ENCODE results near the gene PMEPA1.

The PMEPA1 gene

DNA sequence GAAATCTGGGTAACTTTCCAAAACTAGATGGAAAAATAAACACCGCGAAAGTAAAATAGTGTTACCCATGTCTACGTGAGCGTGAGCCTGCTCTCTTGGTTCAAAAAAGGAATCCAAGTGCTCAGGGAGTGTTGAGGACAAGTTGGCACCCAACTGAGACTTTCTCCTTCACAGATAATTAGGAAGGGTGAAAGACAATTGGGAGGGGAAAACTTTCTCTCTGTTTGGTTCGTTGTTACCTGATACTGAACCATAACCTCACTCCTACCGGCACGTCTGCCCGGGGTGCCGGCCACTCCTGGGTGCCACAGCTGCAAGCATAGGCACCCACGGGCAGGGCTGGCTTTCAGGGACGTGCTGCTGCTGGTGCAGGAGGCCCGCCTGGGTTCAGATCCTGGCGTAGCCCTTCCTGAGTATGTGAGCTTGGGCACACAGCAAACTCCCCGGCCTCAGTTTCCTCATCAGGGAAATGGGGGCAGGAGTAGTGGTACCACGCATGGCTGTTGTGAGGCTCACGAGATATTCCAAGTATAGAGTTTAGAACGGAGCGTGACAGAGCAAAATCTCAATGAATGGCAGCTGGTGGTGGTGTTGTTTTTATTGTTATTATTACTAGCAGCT is 38.2 kb upstream of the PMEPA1 start:
- no peaks in the 10 kb centered on the region for H3K27me3 ChIP-seq (ENCODE audit: control insufficient read depth, insufficient read depth, low read length)
- peaks cover 5% of the 10 kb centered on the region for H3K4me1 ChIP-seq (ENCODE audit: control insufficient read depth, insufficient read depth, low read length)
- H3K27ac ChIP-seq (ENCODE audit: low read depth, low read length), result peak overlapping the region; percentile 56
- H3K4me3 ChIP-seq (ENCODE audit: low read length), result no peak overlapping the region
- H3K36me3 ChIP-seq (ENCODE audit: control insufficient read depth, insufficient read depth, low read length), result no peaks in the 10 kb centered on the region
- H3K9ac ChIP-seq (ENCODE audit: low read length), result no peak overlapping the region

DNA sequence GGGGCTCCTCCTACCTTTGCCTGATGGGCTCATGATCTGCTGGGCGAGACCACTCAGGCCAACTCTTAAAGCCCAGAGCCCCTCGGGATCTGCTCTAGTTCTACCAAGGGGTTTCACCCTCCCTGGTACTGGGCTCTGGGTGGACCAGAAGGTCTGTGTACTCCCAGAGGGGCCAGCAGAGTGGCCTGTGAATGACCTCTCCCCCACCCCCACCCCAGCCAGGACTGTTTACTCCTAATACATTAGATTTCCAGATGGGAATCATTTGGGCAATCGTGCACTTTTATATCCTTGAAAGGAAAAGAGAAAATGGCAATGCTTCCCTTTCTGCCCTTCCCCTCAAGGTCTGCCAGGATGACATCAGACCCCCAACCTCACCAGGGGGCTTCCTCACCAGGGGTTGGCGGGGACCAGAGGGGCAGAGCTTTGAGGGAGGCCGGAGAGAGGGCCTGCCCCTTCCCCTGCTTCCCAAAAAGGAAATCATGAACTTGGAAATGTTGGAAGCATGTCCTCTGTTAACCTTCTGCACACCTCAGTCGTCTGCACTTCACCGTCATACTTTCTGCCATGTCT is 37.1 kb upstream of the PMEPA1 start:
- Histone ChIP-seq H3K4me1 (ENCODE audit: control insufficient read depth, insufficient read depth, low read length) (peaks cover 5% of the 10 kb centered on the region), H3K27me3 (ENCODE audit: control insufficient read depth, insufficient read depth, low read length) (no peaks in the 10 kb centered on the region), H3K27ac (ENCODE audit: low read depth, low read length) (no peak overlapping the region), H3K9ac (ENCODE audit: low read length) (no peak overlapping the region), H3K36me3 (ENCODE audit: control insufficient read depth, insufficient read depth, low read length) (no peaks in the 10 kb centered on the region), H3K4me3 (ENCODE audit: low read length) (no peak overlapping the region)

DNA sequence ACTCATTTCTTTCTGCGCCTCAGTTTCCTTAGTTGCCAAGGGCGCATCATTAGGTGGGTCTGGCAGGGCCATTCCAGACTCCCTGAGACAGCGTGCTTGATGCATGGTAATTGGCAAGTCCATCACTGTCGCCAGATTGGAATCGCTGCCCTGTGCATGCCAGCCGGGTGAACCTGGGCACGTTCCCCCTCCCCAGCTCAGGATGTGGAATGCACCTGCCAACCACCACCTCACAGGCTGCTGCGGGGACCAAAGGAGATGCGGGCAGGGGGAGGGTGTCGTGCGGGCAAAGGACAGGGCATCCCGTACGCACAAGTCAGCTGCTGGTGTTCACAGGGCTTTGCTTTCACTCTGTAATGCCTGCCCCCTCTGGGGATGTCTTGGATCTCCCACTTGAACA is 36.4 kb upstream of the PMEPA1 start:
- Histone ChIP-seq H3K9ac (ENCODE audit: low read length) (no peak overlapping the region), H3K4me1 (ENCODE audit: control insufficient read depth, insufficient read depth, low read length) (peaks cover 5% of the 10 kb centered on the region), H3K4me3 (ENCODE audit: low read length) (no peak overlapping the region), H3K27ac (ENCODE audit: low read depth, low read length) (no peak overlapping the region), H3K36me3 (ENCODE audit: control insufficient read depth, insufficient read depth, low read length) (no peaks in the 10 kb centered on the region), H3K27me3 (ENCODE audit: control insufficient read depth, insufficient read depth, low read length) (no peaks in the 10 kb centered on the region)

DNA sequence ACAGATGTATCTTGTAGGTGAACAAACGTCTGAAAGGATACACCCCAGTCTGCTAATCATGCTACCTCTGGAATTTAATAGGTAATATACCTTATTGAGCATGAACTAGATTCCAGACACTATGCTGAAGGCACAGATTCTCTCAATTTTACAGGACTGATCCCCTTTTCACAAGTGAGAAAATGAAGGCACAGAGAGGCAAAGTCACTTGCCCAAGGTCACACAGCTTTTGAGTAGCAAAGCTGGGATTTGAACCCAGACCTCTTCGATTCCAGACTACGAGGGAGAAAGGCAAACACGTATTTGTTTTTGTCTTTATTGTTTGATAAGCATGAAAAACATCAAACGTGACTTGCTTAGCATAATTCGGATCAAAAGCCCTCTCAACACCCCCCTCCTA is 34.4 kb upstream of the PMEPA1 start:
- H3K4me3 ChIP-seq (ENCODE audit: low read length), result no peak overlapping the region
- no peak overlapping the region for H3K9ac ChIP-seq (ENCODE audit: low read length)
- H3K27ac ChIP-seq (ENCODE audit: low read depth, low read length), result no peak overlapping the region
- no peaks in the 10 kb centered on the region for H3K36me3 ChIP-seq (ENCODE audit: control insufficient read depth, insufficient read depth, low read length)
- no peaks in the 10 kb centered on the region for H3K27me3 ChIP-seq (ENCODE audit: control insufficient read depth, insufficient read depth, low read length)
- peaks cover 3% of the 10 kb centered on the region for H3K4me1 ChIP-seq (ENCODE audit: control insufficient read depth, insufficient read depth, low read length)

DNA sequence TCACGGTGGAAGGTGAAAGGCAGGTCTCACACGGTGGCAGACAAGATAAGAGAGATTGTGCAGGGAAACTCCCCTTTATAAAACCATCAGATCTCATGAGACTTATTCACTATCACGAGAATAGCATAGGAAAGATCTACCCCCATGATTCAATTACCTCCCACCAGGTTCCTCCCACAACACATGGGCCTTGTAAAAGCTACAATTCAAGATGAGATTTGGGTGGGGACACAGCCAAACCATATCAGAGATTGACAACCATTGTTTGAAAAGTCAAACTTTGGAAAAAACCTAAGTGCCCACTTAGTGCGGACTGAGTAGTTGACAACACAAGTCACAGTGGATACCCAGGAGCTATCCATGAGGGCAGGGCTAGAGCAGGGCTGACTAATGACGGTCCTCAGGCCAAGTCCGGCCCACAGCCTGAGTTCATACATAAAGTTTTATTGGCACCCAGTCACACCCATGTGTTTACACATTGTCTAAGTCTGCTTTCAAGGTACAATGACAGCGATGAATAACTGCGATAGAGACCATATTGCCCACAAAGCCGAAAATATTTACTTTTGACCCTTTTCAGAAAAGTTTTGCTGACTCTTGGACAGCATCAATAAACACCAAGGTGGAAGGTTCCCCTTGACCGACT is 33.8 kb upstream of the PMEPA1 start:
- Histone ChIP-seq H3K4me1 (ENCODE audit: control insufficient read depth, insufficient read depth, low read length) (no peaks in the 10 kb centered on the region), H3K27ac (ENCODE audit: low read depth, low read length) (no peak overlapping the region), H3K36me3 (ENCODE audit: control insufficient read depth, insufficient read depth, low read length) (no peaks in the 10 kb centered on the region), H3K9ac (ENCODE audit: low read length) (no peak overlapping the region), H3K4me3 (ENCODE audit: low read length) (no peak overlapping the region), H3K27me3 (ENCODE audit: control insufficient read depth, insufficient read depth, low read length) (no peaks in the 10 kb centered on the region)

DNA sequence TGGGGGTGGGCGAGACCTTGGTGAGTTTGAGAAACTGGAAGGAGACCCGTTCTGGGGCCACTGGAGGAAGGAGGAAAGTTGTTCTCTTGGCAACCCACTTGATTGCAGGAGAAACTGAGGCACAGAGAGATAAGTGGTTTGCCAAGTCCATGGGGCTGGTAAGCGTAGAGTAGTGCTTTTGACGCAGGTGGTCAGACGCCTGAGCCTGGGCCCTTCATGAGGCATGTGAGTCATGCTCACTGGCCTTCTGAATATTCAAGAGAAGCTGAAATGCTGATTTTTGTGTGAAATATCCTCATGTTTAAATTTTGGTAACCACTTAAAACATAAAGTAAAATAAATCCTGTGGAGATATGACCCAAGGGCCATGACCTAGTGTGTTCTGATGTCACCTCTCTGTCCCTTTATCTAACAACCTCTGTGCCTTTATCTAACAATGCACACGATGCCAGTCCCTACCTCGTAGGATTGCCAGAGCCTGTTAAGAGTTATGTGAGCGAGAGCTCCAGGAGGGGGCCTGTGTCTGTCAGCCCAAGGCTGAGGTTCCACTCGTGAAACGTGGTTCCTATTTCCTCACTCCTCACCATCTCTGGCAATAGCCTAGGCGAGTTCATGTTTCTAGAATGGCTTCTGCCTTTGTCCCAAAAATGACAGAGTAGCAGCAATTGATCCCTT is 32.8 kb upstream of the PMEPA1 start:
- no peak overlapping the region for H3K27ac ChIP-seq (ENCODE audit: low read depth, low read length)
- H3K4me3 ChIP-seq (ENCODE audit: low read length), result no peak overlapping the region
- H3K4me1 ChIP-seq (ENCODE audit: control insufficient read depth, insufficient read depth, low read length), result no peaks in the 10 kb centered on the region
- H3K27me3 ChIP-seq (ENCODE audit: control insufficient read depth, insufficient read depth, low read length), result no peaks in the 10 kb centered on the region
- no peaks in the 10 kb centered on the region for H3K36me3 ChIP-seq (ENCODE audit: control insufficient read depth, insufficient read depth, low read length)
- no peak overlapping the region for H3K9ac ChIP-seq (ENCODE audit: low read length)

DNA sequence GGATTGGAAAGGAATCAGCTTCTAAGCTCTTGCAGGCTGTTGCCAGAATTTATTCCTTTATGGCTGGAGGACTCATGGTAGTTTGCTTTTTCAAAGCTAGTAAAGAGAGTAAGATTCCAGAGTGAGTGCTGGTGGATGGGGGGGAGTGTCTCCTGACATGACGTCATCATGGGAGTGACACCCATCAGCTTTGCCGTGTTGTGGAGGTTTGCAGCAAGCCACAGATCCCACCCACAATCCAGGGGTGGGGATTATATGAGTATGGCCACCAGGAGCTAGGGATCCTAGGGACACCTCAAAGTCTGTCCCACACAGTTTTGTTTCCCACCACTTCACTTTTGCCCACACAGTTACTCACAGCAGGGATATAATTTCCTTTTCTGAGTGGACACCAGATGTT is 28.7 kb upstream of the PMEPA1 start:
- H3K9ac ChIP-seq (ENCODE audit: low read length), result no peak overlapping the region
- H3K4me1 ChIP-seq (ENCODE audit: control insufficient read depth, insufficient read depth, low read length), result no peaks in the 10 kb centered on the region
- no peaks in the 10 kb centered on the region for H3K36me3 ChIP-seq (ENCODE audit: control insufficient read depth, insufficient read depth, low read length)
- H3K4me3 ChIP-seq (ENCODE audit: low read length), result no peak overlapping the region
- H3K27ac ChIP-seq (ENCODE audit: low read depth, low read length), result no peak overlapping the region
- no peaks in the 10 kb centered on the region for H3K27me3 ChIP-seq (ENCODE audit: control insufficient read depth, insufficient read depth, low read length)

DNA sequence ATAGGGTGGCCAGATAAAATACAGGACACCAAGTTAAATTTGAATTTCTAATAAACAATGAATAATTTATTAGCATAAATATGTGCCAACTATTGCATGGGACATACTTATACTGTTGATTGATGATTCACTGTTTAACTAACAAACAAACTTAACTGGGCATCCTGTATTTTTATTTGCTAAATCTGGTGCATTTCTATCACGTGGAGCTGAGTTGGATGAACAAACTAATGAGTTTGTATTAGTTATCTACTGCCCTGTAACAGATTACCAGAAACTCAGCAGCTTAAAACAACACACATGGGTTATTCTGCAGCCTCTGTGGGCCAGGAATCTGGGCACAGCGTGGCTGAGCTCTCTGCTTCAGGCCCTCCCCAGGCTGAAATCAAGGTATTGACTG is 28.2 kb upstream of the PMEPA1 start:
- H3K36me3 ChIP-seq (ENCODE audit: control insufficient read depth, insufficient read depth, low read length), result no peaks in the 10 kb centered on the region
- H3K4me1 ChIP-seq (ENCODE audit: control insufficient read depth, insufficient read depth, low read length), result no peaks in the 10 kb centered on the region
- no peak overlapping the region for H3K27ac ChIP-seq (ENCODE audit: low read depth, low read length)
- no peak overlapping the region for H3K4me3 ChIP-seq (ENCODE audit: low read length)
- H3K9ac ChIP-seq (ENCODE audit: low read length), result no peak overlapping the region
- H3K27me3 ChIP-seq (ENCODE audit: control insufficient read depth, insufficient read depth, low read length), result no peaks in the 10 kb centered on the region

DNA sequence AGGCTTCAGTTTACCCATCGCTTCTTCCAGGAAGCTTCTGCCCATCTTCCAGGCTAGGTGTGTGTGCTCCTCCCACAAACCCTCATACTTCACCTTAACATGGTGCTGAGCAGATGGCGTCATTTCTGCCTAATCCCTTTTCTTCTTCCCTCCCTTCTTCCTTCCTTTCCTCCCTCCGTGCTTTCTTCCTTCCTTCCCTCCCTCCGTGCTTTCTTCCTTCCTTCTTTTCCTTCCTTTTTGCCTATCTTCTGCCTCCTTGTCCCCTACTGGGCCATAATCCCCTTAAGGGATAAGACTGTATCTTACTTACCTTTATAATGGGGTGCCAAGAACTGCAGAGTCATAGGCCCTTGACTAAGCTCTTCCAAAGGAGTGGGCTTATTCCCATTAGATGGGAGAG is 27.5 kb upstream of the PMEPA1 start:
- Histone ChIP-seq H3K4me3 (ENCODE audit: low read length) (no peak overlapping the region), H3K4me1 (ENCODE audit: control insufficient read depth, insufficient read depth, low read length) (no peaks in the 10 kb centered on the region), H3K36me3 (ENCODE audit: control insufficient read depth, insufficient read depth, low read length) (no peaks in the 10 kb centered on the region), H3K27ac (ENCODE audit: low read depth, low read length) (no peak overlapping the region), H3K27me3 (ENCODE audit: control insufficient read depth, insufficient read depth, low read length) (no peaks in the 10 kb centered on the region), H3K9ac (ENCODE audit: low read length) (no peak overlapping the region)

DNA sequence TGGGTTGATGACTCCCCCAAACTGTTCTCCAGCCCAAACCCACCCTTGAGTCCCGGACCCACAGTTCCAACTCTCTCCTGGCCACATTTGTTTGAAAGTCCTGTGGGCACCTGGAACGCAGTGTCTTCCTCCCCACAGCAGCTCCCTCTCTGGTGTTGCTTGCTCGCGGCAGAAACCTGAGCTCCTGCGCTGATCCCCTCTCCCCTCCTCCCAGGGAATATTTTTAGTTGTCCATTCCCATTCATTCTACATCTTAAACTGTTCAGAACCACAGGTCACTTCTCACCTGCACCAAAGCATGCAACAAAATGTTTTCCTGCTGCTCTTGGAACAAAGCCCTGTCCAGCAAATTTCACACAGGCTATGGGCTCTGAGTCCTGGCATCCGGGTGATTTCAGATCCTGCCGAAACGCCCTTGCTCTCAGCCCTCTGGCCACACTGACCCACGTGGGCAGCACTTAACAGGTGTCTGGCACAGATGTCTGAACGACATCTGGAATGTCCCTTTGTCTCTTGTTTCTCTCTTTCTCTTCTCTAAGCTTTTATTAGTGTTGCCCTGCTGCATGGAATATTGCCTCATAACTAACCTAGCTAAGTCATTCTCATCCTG is 27.0 kb upstream of the PMEPA1 start:
- Histone ChIP-seq H3K27ac (ENCODE audit: low read depth, low read length) (no peak overlapping the region), H3K4me3 (ENCODE audit: low read length) (no peak overlapping the region), H3K9ac (ENCODE audit: low read length) (no peak overlapping the region), H3K36me3 (ENCODE audit: control insufficient read depth, insufficient read depth, low read length) (no peaks in the 10 kb centered on the region), H3K27me3 (ENCODE audit: control insufficient read depth, insufficient read depth, low read length) (no peaks in the 10 kb centered on the region), H3K4me1 (ENCODE audit: control insufficient read depth, insufficient read depth, low read length) (no peaks in the 10 kb centered on the region)

DNA sequence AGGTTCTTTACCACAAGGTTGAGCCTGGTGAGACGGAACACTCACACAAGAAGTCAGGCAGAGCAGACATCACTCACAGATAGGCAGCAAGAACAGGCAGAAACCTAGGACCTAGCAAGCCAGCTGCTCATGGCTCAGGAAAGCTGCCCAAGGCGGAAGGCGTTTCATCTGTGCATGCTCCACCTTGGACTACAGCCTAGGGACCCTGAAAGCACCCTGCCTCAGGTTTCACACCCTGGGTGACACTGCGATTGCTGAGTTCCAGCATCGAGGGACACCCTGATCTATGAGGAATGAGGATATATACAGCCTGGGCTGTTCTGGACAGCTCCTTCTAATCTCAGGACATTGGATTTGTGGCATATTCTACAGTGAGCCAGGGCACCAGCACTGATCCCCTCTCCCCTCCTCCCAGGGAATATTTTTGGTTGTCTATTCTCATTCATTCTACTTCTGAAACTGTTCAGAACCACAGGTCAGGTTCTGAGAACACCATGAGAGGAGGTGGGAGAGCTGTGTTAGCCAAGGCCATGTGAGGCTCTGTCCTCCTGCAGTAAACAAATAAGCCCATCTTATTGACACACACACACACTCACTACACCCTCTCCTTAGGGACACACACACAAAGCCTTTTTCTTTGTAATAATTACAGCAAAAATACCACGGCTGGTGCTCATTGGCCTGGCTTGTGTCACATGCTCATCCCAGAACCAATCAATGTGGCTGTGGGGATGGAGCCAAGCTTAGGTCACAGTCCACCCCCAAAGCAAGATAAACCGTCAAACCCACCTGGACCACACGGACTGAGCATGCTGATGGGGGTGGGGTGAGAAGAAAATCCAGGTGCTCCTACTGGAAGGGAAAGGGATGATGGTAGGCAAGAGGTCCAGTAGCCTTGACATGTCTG is 26.3 kb upstream of the PMEPA1 start:
- no peaks in the 10 kb centered on the region for H3K4me1 ChIP-seq (ENCODE audit: control insufficient read depth, insufficient read depth, low read length)

DNA sequence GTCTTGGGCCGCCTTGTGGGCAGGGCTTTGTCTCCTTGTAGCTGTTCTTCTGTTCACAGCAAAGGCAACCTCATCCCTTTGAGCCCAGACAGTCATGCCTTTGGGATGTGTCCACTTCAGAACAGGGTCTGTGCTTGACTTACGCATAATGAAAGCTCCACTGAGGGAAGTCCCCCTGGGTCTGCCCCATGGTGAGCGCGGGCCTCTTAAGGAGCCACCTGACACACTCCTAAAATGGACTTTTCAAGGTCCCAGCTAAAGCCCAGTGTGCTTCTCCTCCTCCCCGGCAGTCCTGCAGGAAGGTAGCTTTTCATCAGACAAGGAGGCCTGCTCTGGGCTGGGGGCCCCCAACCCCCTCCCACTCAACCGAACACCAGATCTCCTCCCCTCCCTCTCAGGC is 24.9 kb upstream of the PMEPA1 start:
- Histone ChIP-seq H3K36me3 (ENCODE audit: control insufficient read depth, insufficient read depth, low read length) (no peaks in the 10 kb centered on the region), H3K4me3 (ENCODE audit: low read length) (no peak overlapping the region), H3K27me3 (ENCODE audit: control insufficient read depth, insufficient read depth, low read length) (peaks cover 4% of the 10 kb centered on the region), H3K27ac (ENCODE audit: low read depth, low read length) (no peak overlapping the region), H3K4me1 (ENCODE audit: control insufficient read depth, insufficient read depth, low read length) (no peaks in the 10 kb centered on the region), H3K9ac (ENCODE audit: low read length) (no peak overlapping the region)

More for the DNA sequence above, 26.3 kb upstream of the PMEPA1 start:
- H3K9ac ChIP-seq (ENCODE audit: low read length), result no peak overlapping the region
- H3K27me3 ChIP-seq (ENCODE audit: control insufficient read depth, insufficient read depth, low read length), result no peaks in the 10 kb centered on the region
- H3K36me3 ChIP-seq (ENCODE audit: control insufficient read depth, insufficient read depth, low read length), result no peaks in the 10 kb centered on the region
- no peak overlapping the region for H3K4me3 ChIP-seq (ENCODE audit: low read length)
- no peak overlapping the region for H3K27ac ChIP-seq (ENCODE audit: low read depth, low read length)
